Osteoblast (primary cell): Measurements from ENCODE around the gene MAP2K3. TPM values are rescaled to one million over a fixed set of nuclear protein-coding genes. Genes with fewer than 3 reads are reported as not detected.

Source experiments
- DNase-seq: peaks from one replicate; pipeline ENCODE4 v3.0.0; 2011; ENCODE audit warnings: low spot score, mixed read lengths; ENCODE audit not compliant: insufficient read length; ENCODE audit errors: missing footprints
- H2AFZ ChIP-seq: 2 replicates; pipeline ENCODE4 v1.6.0; 2011; ENCODE audit warnings: mild to moderate bottlenecking, low read length
- H3K27ac ChIP-seq: 2 replicates; pipeline ENCODE4 v1.5.1; 2011; ENCODE audit warnings: mild to moderate bottlenecking, low read depth, low read length, moderate library complexity
- H3K27me3 ChIP-seq: 2 replicates; pipeline ENCODE4 v1.6.0; 2012; ENCODE audit warnings: mild to moderate bottlenecking, control low read depth, inconsistent platforms, low read length, moderate library complexity; ENCODE audit not compliant: insufficient read depth
- H3K36me3 ChIP-seq: 2 replicates; pipeline ENCODE4 v1.5.1; 2011; ENCODE audit warnings: mild to moderate bottlenecking, low read length, control low read depth, moderate library complexity; ENCODE audit not compliant: insufficient read depth
- H3K4me1 ChIP-seq: 2 replicates; pipeline ENCODE4 v1.5.1; 2011; ENCODE audit warnings: mild to moderate bottlenecking, low read length, control low read depth, moderate library complexity; ENCODE audit not compliant: insufficient read depth
- H3K4me2 ChIP-seq: 2 replicates; pipeline ENCODE4 v1.6.0; 2011; ENCODE audit warnings: mild to moderate bottlenecking, low read length; ENCODE audit not compliant: insufficient read depth
- H3K4me3 ChIP-seq: fragments of 200-600 bp; sonication (generic); 3 replicates; pipeline ENCODE4 v1.5.1; 2012; ENCODE audit warnings: mild to moderate bottlenecking, low read length, inconsistent platforms; ENCODE audit not compliant: insufficient read depth
- H3K79me2 ChIP-seq: 2 replicates; pipeline ENCODE4 v1.6.0; 2012; ENCODE audit warnings: mild to moderate bottlenecking, low read length, control low read depth, inconsistent platforms; ENCODE audit not compliant: insufficient read depth
- H3K9me3 ChIP-seq: 2 replicates; pipeline ENCODE4 v1.5.1; 2011; ENCODE audit warnings: low read depth, low read length, control low read depth
- H4K20me1 ChIP-seq: 2 replicates; pipeline ENCODE4 v1.6.0; 2012; ENCODE audit warnings: mild to moderate bottlenecking, low read length, control low read depth; ENCODE audit not compliant: insufficient read depth
- CTCF ChIP-seq: IDR thresholded peaks from 2 replicates; pipeline ENCODE4 v1.5.1; 2011; ENCODE audit warnings: mild to moderate bottlenecking, low read depth, low read length, moderate library complexity; ENCODE audit errors: extremely low read depth
- total RNA-seq: library from RNA; depleted of rRNA; stranded (reverse); fragments of >200 nt; gene quantifications from 2 replicates; pipeline ENCODE4 v1.2.3, GENCODE V29; 2012

The MAP2K3 gene
- total RNA-seq, 1 donor = 27.5 TPM

- Histone ChIP-seq H3K27ac (no peak overlapping the region), H3K79me2 (no peaks in the 10 kb centered on the region), H4K20me1 (no peaks in the 10 kb centered on the region), H3K4me2 (no peak overlapping the region), H3K9me3 (no peaks in the 10 kb centered on the region), H3K4me1 (peaks cover 2% of the 10 kb centered on the region), H3K4me3 (no peak overlapping the region), H3K36me3 (no peaks in the 10 kb centered on the region), H3K27me3 (peaks cover 3% of the 10 kb centered on the region), H2AFZ (no peak overlapping the region)
- peak; percentile 73 for DNase-seq
- TF ChIP-seq CTCF = no peak
Observed at GRCh38 chr17:21355586-21355985, 71.1 kb downstream of the MAP2K3 start.

GRCh38 chr17:21356537-21357127, 72.1 kb downstream of the MAP2K3 start:
- Histone ChIP-seq H3K9me3 (no peaks in the 10 kb centered on the region), H3K27ac (no peak overlapping the region), H2AFZ (no peak overlapping the region), H3K4me3 (no peak overlapping the region), H4K20me1 (no peaks in the 10 kb centered on the region), H3K27me3 (peaks cover 3% of the 10 kb centered on the region), H3K4me1 (peaks cover 2% of the 10 kb centered on the region), H3K79me2 (no peaks in the 10 kb centered on the region), H3K36me3 (no peaks in the 10 kb centered on the region), H3K4me2 (no peak overlapping the region)
- no peak for TF ChIP-seq CTCF
- no peak for DNase-seq

- peak; percentile 31 for DNase-seq
- Histone ChIP-seq H3K79me2 (no peaks in the 10 kb centered on the region), H2AFZ (no peak overlapping the region), H3K9me3 (no peaks in the 10 kb centered on the region), H3K36me3 (no peaks in the 10 kb centered on the region), H3K27me3 (peaks cover 5% of the 10 kb centered on the region), H3K4me2 (no peak overlapping the region), H3K27ac (no peak overlapping the region), H3K4me1 (peaks cover 2% of the 10 kb centered on the region), H3K4me3 (no peak overlapping the region), H4K20me1 (no peaks in the 10 kb centered on the region)
- TF ChIP-seq CTCF = no peak
Observed at GRCh38 chr17:21357281-21357680, 72.8 kb downstream of the MAP2K3 start.

- H3K27ac ChIP-seq = no peak overlapping the region
- H3K79me2 ChIP-seq = no peaks in the 10 kb centered on the region
- peaks cover 2% of the 10 kb centered on the region for H3K4me1 ChIP-seq
- no peak overlapping the region for H3K4me3 ChIP-seq
- peaks cover 8% of the 10 kb centered on the region for H3K27me3 ChIP-seq
- no peak overlapping the region for H3K4me2 ChIP-seq
- no peaks in the 10 kb centered on the region for H3K9me3 ChIP-seq
- no peaks in the 10 kb centered on the region for H4K20me1 ChIP-seq
- no peak for TF ChIP-seq CTCF
- H2AFZ ChIP-seq = no peak overlapping the region
- DNase-seq = peak; percentile 60
- H3K36me3 ChIP-seq = no peaks in the 10 kb centered on the region
Observed at GRCh38 chr17:21357696-21358656, 73.5 kb downstream of the MAP2K3 start.
